Epidermal melanocyte (primary cell): ENCODE results near the gene PRG2.

Experiments used
- DNase-seq: peaks from one replicate; pipeline ENCODE4 v3.0.0; 2011; ENCODE audit warnings: low spot score; ENCODE audit not compliant: insufficient read length

PRG2 gene, protein sequence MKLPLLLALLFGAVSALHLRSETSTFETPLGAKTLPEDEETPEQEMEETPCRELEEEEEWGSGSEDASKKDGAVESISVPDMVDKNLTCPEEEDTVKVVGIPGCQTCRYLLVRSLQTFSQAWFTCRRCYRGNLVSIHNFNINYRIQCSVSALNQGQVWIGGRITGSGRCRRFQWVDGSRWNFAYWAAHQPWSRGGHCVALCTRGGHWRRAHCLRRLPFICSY

DNA sequence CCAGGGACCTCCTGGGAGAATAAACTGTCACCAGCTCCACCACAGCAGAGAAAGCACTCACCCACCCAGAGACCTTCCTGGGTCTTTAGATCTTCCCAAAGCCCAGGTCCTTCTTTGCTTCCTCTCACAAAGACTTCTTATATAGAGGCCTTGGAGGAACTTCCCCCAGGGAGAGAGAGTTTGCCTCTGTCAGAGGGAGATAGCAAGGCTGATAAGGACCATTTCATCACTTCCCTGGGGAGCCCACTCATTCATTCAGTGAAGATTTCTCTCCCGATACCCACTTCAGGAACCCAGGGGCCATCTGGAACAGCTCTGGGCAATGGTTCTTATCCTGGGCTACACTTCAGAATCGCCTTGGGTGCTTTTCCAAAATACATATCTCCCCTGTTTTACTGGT, at the start of gene PRG2:
TSS of gene PRG2 (minus strand) at position 116 of the 400 bp plus-strand sequence. CDS start 706 bp downstream, outside the sequence.
- DNase-seq, result no peak

DNA sequence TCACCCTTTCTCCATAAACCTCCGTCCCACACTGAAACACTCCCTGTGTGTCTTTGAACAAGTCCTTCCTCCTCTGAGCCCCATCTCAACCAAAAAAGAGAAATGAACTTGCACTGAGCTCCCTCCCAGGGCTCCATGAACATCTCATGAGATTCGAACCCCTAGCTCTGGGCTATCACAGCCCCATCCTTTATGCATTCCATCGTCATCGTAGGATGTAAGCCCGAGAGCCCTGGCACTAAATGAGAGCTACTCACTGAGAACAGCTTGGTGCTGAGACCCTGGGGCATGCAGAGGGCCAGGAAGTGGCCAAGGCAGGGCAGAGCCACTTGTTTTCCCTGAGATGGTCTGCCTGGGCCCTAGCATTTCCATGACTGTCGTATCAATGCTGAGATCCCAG, 49.3 kb upstream of the PRG2 start:
- no peak for DNase-seq

DNA sequence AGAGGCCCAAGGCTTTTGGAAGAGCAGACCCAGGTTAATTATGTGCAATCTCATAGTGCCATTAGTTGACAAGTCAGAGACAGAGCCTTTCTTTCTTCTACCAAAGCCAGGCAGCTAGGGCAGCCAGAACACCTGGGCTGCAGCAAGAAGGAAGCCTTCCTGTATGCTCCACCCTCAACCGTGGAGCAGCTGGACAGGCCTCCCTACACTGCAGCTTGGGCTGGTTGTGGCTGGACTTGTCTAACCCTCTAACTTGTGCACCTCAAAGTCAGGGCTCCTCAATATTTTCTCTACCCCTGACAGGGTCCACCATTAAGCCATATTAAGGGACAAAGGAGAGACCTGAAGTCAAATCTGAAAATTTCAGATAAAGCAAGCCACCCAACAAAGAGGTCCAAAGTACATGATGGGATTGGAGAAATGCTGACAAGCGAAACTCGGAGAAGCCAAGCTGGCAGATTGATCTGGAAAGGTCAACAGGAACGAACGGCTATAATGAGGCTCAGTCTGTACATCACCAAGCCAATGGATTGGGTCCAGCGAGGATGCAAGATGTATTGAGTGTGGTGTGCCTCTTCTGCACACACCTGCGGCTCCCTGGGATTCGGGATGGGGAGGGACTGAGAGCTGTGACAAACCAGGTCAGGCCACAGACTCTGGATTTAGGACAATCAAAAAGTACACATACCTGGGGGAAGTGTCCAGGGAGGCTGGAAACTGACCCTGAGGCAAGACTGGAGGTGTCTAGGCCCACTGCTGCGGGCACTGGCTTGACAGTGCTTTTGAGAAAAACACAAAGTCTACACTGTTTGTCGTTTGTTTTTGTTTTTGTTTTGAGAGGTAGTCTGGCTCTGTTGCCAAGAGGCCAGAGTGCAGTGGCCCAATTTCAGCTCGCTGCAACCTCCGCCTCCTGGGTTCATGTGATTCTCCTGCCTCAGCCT, 48.2 kb upstream of the PRG2 start:
- no peak for DNase-seq

DNA sequence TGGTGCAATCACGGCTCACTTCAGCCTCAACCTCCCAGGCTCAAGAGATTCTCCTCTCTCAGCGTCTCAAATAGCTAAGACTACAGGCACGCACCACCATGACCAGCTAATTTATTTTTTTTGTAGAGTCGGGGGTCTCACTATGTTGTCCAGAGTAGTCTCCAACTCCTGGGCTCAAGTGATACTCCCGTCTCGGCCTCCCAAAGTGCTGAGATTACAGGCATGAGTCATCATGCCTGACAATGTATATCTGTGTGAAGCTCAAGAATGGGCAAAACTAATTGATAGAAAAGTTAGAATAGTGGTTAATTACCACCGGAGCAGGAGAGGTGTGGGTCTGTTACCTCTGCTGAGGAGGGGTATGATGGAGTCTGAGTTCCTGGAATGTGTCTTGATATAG, 45.6 kb upstream of the PRG2 start:
- DNase-seq, result no peak

DNA sequence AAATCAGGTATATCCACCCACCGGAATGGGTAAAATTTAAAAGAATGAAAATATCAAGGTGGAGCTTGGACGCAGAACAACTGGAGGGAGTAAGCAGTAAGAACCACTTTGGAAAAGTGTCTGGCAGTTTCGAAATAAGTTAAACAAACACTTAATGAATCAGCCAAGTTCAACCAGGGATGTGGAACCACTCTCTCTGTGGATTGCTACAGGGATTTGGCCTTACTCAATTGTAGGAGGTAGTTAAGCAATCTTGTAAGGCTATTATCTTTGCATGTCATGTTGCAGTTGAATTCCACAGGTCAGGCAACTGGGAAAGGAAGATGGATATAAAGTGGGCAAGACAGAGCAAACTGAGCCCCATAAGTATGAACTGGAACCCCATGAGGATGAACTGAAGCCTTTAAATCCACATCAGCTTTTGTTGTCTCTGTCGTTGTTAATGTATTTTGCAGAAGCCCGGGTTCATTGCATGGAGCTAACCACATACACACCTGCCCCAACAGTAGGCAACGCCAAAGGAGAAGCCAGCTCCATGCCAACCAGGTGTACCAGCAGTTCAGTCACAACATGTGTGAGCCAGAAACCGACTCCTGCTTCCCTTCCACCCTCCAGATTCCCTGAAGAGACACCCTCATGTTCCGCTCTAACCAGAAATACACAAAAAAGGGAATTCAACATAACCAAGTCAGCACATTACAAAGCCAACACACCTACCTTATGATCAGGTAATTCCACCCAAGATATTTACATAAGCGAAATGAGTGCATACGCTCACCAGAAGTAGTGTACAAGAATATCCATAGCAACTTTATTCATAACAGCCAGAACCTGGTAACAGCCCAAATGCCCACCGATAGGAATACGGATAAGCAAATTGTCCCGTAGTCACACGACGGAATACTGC, 44.4 kb upstream of the PRG2 start:
- peak; percentile 56 for DNase-seq

DNA sequence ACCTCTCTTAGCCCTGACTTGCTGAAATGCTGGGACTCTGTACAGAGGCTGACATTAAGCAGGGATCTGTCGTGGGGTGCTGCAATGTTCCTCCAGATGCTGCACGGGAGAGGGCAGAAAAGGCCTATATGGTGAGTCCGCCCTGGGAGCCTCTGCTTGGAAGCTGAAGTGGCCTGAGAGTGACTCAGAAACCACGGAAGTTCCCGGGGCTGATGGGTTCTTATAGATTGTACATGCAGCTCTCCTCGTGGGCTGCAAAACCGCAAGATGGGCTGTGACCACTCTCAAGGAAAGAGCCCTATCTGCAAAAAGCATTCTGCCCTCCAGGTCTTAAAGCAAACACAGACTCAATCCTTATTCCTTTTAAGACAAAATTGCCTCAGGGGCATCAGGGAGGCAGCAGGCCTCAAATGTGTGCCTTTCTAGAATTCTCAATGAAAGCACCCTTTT, 42.3 kb upstream of the PRG2 start:
- no peak for DNase-seq

DNA sequence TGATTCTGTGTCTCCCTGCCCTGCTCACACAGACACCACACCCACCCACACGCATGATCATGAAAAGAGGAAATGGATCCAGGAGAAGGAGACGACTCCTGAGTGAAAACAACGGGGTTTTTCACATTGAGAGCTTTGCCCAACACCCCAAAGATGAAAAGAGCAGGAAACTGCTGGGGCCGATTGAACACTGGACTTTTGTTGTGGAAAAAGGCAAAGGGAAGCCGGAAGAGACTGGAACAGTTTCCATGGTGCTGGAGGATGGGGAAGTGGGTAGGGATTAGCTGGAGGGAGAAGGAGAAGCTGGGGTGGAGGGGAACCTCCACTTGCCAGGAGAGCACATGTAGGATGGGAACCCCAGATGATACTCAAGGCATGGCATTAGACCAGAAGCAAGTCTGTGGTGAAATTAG, 41.7 kb upstream of the PRG2 start:
- DNase-seq, result no peak

DNA sequence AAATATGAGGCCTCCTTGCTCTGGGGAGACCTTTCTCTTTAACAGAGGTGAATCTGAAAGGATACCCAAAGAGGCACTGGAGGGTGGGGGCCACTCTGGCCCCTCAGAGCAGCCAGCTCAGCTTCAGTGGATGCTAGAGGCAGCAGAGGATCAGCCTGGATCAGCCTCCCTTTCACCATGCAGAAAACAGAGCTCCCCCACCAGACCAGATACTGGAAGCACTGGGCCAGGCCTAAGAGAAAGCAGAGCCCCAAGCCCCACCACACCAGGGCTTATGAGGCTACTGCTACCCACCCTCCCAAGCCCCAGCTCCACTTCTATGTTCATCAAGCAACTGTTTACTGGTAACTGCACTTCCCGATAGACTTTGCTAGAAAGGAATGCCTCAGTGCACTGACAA, 40.5 kb upstream of the PRG2 start:
- no peak for DNase-seq

DNA sequence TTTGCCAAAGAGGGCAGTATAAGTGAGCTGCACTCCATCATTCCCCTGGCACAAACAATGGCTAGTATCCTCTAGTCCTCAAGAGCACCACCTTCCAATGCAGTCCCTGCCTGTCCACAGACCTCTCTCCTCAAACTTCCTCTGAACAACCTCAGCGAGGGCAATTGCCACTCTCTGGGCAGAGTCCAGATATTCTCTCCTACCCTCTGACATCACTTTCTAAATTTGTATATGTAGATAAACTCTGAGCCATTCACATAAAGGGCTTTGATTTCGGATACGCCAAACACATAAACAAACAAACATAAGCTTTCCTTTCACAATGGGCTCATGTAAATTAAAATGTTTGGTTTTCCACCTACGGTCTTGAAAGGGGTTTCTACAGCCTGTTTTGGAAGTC, 39.5 kb upstream of the PRG2 start:
- no peak for DNase-seq

DNA sequence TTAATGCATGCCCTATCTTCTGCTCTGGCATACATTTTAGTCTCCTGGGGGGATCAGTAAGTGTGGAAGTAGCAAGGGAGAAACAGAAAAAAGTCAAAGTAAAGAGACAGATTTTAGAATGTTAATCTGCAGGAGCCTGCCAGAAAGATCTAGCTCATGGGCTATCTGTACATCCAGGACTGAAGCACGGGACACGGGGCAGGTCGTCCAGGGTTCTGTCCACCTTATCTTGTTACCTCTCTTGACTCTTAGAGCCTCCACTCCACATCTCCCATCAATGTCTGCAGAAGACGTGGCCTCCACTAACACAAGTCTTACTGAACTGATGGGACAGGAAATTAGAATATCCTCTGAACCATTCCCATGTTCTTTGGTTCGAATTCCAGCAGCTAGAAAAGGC, 38.2 kb upstream of the PRG2 start:
- no peak for DNase-seq

DNA sequence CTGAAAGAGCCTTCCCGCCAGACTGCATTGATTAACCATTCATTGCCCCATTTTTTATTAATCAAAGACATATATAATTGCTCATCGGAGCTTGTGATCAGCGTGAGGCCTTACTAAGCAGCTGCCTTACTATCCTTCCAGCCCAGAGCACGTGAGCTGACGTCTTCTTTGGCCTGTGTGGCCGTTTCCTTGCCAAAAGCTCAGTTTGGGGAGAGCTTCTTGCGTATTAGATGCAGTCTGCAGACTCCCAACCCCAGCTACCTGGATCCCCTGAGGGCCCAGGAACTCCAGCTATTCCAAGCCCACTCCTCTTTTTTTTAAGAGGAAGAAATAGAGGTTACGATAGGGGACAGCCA, 37.3 kb upstream of the PRG2 start:
- DNase-seq, result no peak

DNA sequence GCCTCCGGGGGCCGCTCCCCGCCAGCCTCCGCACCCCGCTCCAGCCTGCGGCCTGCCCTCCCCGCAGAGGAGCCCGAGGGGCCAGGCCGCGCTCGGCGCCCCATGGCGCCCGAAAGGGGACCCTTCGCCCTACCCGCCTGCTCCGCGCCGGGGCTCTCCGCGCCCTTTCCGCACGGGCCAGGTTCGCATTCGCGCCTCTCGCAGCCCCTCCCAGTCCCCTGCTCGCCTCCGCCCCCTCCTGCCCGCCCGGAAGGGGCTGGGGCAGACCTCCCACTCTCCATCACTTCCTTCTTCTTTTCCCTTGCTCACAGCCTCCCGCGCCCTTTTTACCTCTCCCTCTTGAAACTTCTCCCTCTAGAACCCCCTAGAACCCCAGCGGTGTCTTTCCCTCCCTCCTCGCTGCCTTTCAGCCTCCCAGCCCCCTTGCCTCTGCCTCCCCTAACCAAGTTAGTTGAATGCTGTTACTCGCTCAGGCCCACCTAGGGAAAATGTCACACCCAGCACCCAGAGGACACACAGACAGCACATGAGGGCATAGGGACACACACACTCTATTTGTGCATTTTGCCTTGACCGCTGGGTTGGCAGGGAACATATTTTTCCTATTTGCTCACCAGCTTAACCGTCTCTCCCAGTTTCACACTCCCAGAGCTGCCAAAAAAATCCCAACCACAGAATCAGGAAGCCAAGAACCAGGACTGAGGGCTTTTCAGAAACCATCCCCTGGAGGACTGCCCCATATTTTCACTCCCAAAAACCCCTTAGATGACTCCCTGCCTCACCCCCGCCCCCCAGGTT, 36.7 kb upstream of the PRG2 start, which contains the start of gene SLC43A3:
TSS of gene SLC43A3 (minus strand) at position 193 of the 798 bp plus-strand sequence. CDS start 949 bp downstream, outside the sequence.
- DNase-seq, result peak; percentile 41

DNA sequence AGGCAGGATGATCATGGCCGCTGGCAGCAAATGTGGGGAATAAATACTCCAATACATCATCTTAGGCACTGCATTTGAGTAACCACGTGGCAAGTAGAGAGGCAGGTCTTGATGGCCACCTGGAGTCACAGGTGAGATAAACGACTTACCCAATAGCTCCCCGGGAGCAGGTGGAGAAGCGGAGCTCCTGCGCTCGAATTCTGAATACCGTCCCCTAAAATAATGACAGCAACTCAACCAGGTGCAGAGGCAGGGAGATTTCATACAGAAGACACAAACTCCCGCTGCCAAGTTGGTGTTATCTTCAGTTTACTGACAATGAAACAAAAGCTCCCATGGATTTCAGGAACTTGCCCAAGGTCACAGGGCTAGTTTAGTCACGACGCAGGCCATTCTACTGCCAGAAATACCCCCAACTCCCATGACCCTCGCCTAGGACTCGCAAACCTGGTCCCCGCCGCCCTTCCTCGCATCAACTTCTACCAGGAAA, 36.0 kb upstream of the PRG2 start:
- no peak for DNase-seq

DNA sequence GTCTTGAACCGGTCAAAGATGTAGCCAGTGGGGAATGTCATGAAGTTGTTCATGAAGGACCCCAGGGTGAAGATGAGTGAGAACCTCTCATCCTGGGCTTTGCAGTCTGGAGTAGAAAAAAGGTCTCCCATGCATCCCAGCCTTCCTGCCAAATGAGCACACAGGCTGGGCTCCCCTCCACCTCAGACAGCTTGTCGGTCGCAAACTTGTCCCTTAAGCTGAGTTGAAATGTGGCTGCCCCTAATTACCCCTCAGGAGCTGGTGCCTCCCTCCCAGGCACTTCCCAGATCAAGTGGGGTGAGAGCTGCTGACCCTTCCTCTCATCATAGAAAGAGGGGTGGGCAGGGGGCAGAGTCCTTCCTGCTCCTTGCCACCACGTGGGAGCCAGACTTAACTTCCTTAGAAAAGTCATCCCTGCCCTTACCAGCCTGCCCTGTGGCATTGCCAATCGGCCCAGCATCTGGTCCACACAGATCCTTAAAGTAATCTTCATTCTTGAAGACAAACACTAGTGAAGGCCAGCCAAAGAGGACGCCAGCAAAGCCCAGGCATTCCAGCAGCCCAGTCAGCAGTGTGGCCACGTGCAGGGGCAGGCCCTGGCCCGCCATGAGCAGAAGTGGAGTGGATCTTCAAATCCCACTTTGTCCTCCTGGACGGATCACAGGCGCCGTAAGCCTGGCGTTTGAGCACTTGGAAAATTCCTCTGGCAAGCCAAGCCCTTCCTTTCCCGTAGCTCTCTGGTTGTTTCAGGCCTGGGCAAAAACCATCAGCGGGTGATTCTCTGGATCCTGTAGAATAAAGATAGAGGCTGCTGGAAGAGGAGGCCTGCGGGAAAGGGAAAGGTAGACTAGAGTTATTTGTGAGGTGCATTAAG, 35.4 kb upstream of the PRG2 start:
- DNase-seq, result no peak

DNA sequence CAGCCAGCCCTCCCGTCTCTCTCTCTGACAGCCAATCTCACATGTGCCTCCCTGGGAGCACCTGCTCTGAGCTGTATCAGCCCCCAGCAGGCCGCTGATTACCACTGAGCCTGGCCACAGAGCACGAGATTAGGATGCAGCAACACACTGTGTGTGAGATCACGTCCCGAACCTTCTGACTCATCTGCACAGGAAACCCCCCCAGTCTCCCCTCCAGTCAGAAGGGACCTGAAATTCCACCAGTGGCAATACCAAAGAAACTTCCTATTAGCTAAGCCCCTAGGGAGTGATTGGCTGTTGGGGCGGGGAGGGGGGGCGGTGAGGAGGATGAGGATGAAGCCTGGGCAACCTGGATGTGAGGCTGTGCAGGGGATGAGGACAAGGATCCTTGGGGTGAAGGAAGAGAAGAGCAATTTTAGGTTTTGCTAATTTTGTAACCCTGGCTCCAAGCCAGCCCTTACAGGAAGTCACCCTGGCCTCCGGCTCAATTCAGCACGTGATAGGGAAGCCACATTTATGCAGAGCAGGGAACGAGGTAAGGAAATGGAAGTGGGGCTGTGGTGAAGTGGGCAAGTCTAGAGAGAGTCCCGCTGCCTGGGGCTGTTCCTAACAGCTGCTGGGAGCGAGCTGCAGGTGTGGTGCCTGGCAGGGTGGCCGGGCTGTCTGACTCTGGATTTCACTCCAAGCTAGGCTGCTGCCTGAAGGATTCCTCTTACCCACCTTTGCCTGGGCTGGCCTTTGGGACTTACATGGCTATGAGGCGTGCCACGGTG, 34.5 kb upstream of the PRG2 start:
- DNase-seq, result no peak

DNA sequence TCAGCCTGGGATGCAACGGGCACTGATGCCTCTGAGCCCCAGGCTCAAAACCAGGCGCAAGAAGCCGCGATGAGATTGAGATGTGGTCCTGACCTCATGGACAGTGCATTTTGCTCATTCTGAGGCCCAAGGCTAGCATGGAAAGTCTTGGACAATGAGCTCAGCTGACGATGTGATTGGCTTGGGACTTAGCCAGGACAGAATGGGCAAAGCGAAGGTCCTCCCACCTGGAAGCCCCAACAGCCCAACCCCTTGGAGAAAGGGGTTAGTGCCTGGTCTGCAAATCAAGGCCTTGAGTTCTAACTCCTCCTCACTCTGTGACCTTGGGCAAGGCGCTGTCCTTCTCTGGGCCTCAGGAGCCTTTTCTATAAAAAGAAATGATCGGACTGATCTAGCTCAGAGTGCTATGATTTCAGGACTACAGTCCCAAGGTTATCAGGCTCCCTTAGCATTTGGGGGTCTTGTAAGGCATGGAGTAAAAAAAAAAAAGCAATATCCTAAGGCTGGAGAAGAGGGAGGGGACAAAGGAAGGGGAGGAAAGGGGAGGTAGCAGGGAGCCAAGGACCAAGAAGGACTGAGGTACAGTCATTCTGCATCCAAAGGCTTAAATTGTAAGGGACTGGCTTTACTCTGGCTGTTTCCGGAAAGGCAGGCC, 33.8 kb upstream of the PRG2 start:
- DNase-seq, result no peak

DNA sequence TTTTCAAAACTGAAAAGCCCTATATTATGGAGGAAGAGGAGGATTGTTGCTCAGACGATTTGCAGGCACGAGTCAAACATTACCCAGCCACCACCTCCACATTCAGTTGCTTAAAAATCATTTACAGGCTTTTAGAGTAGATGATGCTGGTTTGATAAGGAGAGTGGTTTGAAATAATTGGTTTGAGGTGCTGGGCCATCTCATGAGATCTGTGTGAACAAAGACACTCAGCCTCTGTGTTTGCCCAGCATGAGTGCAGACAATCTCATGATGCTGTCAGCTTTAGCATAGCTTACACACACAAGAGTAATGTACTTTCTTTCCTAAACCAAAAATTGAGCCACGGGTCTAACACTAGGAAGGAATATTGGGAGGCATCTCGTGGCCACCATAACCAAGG, 32.2 kb upstream of the PRG2 start:
- DNase-seq, result no peak

DNA sequence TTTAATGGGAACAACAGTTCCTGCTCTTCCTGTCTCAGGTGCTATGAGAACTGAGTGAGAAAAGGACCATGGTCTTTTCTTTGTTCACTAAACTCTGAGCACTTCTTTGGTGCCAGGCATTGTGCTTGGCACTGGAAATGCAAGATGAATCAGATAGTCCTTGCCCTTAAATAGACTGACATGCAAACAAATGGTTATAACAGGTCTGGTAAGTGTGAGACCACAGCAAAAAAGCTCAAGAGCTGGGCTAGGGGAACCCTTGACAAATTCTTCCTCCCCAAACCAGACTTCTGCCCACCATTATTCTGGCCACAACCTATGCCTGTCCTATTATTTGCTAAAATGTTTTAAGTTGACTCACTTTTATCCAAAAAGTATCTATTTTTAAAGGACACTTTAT, 31.4 kb upstream of the PRG2 start:
- no peak for DNase-seq
